A549 (cell line): ENCODE data around the gene PPAN. TPM values are rescaled to one million over a fixed set of nuclear protein-coding genes. Genes with fewer than 3 reads are reported as not detected.

Experiments used
- ATAC-seq, 2 experiments: fragments of 200-7000 bp in 1 of 2; fragments of >200 bp in 1 of 2; cut with Nextera tagmentation in 1 of 2; cut with Tn5 transposase in 1 of 2; 3 replicates each; pipeline versions ENCODE4 v1.8.0 to v1.9.1; 2018 to 2020; ENCODE audit warnings: mild to moderate bottlenecking in 1 of 2, moderate library complexity in 1 of 2
- CTCF ChIA-PET: fragments of 300-600 bp; sonication (Branson Sonifier 250); formaldehyde crosslinking; extraction: SDS; loops from one replicate; lab custom pipeline; 2021; ENCODE audit warnings: antibody characterized with exemption, inconsistent platforms; lab: Yijun Ruan, JAX
- POLR2A ChIA-PET: fragments of 350-600 bp; formaldehyde crosslinking; extraction: SDS; loops from one replicate; lab custom pipeline; 2021; ENCODE audit warnings: antibody characterized with exemption, inconsistent platforms; lab: Yijun Ruan, JAX
- DNase-seq, 2 experiments: peaks; one replicate each; pipeline versions ENCODE4 v3.0.0 to v3.0.0-alpha.2; 2011 to 2016; ENCODE audit warnings: low read depth in 1 of 2, low spot score in 1 of 2
- FAIRE-seq: peaks from 2 replicates; lab custom pipeline; 2011; peaks lifted over from hg19 to GRCh38; lab: Jason Lieb, UNC
- H3K27ac ChIP-seq, 2 experiments: fragments of >200 bp; sonication (Bioruptor Twin); formaldehyde crosslinking; 3 replicates each; pipeline ENCODE4 v1.5.1; 2016 to 2017
- H3K4me1 ChIP-seq: fragments of >200 bp; sonication (Bioruptor Twin); formaldehyde crosslinking; 3 replicates; pipeline ENCODE4 v1.6.1; 2016
- H3K4me2 ChIP-seq: fragments of >200 bp; sonication (Bioruptor Twin); formaldehyde crosslinking; 3 replicates; pipeline ENCODE4 v1.6.1; 2016
- H3K4me3 ChIP-seq: fragments of >200 bp; sonication (Bioruptor Twin); formaldehyde crosslinking; 3 replicates; pipeline ENCODE4 v1.5.1; 2016
- H3K9me3 ChIP-seq: fragments of >200 bp; sonication (Bioruptor Twin); formaldehyde crosslinking; 3 replicates; pipeline ENCODE4 v1.6.1; 2016
- CTCF ChIP-seq: fragments of >200 bp; sonication (Bioruptor Twin); formaldehyde crosslinking; IDR thresholded peaks from 3 replicates; pipeline ENCODE4 v1.5.1; 2016
- HES2 ChIP-seq: fragments of >200 bp; sonication (Bioruptor Twin); formaldehyde crosslinking; IDR thresholded peaks from 2 replicates; pipeline ENCODE4 v1.6.1; 2016
- HEYL ChIP-seq: fragments of 250-450 bp; sonication (Bioruptor Pico); IDR thresholded peaks from 2 replicates; pipeline ENCODE4 v1.8.0; 2021; ENCODE audit warnings: mild to moderate bottlenecking, moderate library complexity
- JUN ChIP-seq, 2 experiments: fragments of >200 bp; sonication (Bioruptor Twin); formaldehyde crosslinking; IDR thresholded peaks; 2 replicates in 1 of 2; 3 replicates in 1 of 2; pipeline ENCODE4 v1.6.1; 2016 to 2017
- KDM5A ChIP-seq: fragments of 200-600 bp; sonication (generic); IDR thresholded peaks from 2 replicates; pipeline ENCODE4 v1.6.1; 2016; ENCODE audit warnings: antibody characterized with exemption, mild to moderate bottlenecking
- MAX ChIP-seq: IDR thresholded peaks from 2 replicates; pipeline ENCODE4 v1.6.1; 2012
- NPAS2 ChIP-seq: fragments of 250-450 bp; sonication (Bioruptor Pico); IDR thresholded peaks from 2 replicates; pipeline ENCODE4 v1.8.0; 2022; ENCODE audit warnings: mild to moderate bottlenecking, moderate library complexity, borderline replicate concordance
- PBX3 ChIP-seq: IDR thresholded peaks from 2 replicates; pipeline ENCODE4 v1.6.1; 2012
- POLR2A ChIP-seq: IDR thresholded peaks from 2 replicates; pipeline ENCODE4 v1.6.1; 2012; ENCODE audit warnings: mild to moderate bottlenecking, low read length
- POLR2AphosphoS2 ChIP-seq: conservative IDR thresholded peaks from 2 replicates; pipeline ENCODE4 v1.6.1; 2012; ENCODE audit warnings: low read length, improper control_type of control experiment, inconsistent platforms
- whole genome bisulfite sequencing: methylation state at CpG from one replicate; pipeline ENCODE4 v1.1.6; 2017; ENCODE audit errors: missing lambda C conversion rate; 5-methylcytosine and 5-hydroxymethylcytosine counted together
- polyA plus RNA-seq, 4 experiments: library from polyadenylated mRNA; depleted of rRNA in 3 of 4; stranded (reverse); fragments of >200 nt; fragmentation: RNase III in 1 of 4; extraction: RNeasy Plus Mini Kit Qiagen cat#74134 plus additional on column Dnase treatment in 1 of 4; gene quantifications; 2 replicates in 3 of 4; 3 replicates in 1 of 4; pipeline ENCODE4 v1.2.3, GENCODE V29; 2011 to 2017

PPAN gene
- polyA plus RNA-seq, 2 of the 4 experiments (the other 2 are of a cell fraction): 26.6 to 65.0 TPM

- H3K4me2 ChIP-seq: no peak overlapping the region
- H3K4me1 ChIP-seq: peaks cover 24% of the 10 kb centered on the region; the same call in 2 of the 3 replicates
- ATAC-seq: peak; percentile 0 to 14; a peak in 3 of 6 replicates
- POLR2A ChIA-PET: interaction anchor here (1.5 kb wide), 2 partner anchors 137 to 183 kb away, joined by 4 to 5 read pairs; no protein-coding TSS in a partner anchor
- WGBS: 93% methylated on average over 14 of the region's 19 CpGs
- CTCF ChIA-PET: interaction anchor here (0.6 to 2.3 kb wide), 7 partner anchors 9 to 183 kb away, joined by 3 to 12 read pairs (median 3); no protein-coding TSS in a partner anchor
- TF ChIP-seq HES2 (no peak), POLR2AphosphoS2 (no peak), PBX3 (0 out of 2 replicates have a peak, but pooled peaks have one; percentile 4)
- peak overlapping the region in 1 of 2 experiments; percentile 34; a peak in 2 of 6 replicates for H3K27ac ChIP-seq
- H3K9me3 ChIP-seq: no peaks in the 10 kb centered on the region
- no peak for FAIRE-seq
- no peak for DNase-seq
- H3K4me3 ChIP-seq: no peak overlapping the region
These were observed 7.4 kb downstream of the PPAN start for GRCh38 chr19:10113592-10113963.

GRCh38 chr19:10113964-10114650 is 7.9 kb downstream of the PPAN start:
- POLR2A ChIA-PET: interaction anchor here (1.5 kb wide), 2 partner anchors 136 to 184 kb away, joined by 4 to 5 read pairs; no protein-coding TSS in a partner anchor
- DNase-seq: no peak
- FAIRE-seq: no peak
- Histone ChIP-seq H3K4me1 (peaks cover 26% of the 10 kb centered on the region; the same call in 2 of the 3 replicates), H3K27ac (no peak overlapping the region), H3K9me3 (no peaks in the 10 kb centered on the region), H3K4me3 (no peak overlapping the region), H3K4me2 (no peak overlapping the region)
- WGBS: 93% methylated on average over 37 of the region's 43 CpGs
- peak; percentile 7 to 34; a peak in 5 of 6 replicates for ATAC-seq
- CTCF ChIA-PET: interaction anchor here (0.5 to 2.7 kb wide), 7 partner anchors 12 to 530 kb away, joined by 3 to 12 read pairs (median 3); no protein-coding TSS in a partner anchor
- peak in 1 of 2 experiments; percentile 18; a peak in 2 of 5 replicates for TF ChIP-seq JUN (IDR thresholded peaks at IDR 0.05)
- 0 out of 2 replicates have a peak, but pooled peaks have one; percentile 3 for TF ChIP-seq MAX
- TF ChIP-seq HEYL: no peak
- TF ChIP-seq NPAS2 (CRISPR knock-in tag): no peak
- TF ChIP-seq POLR2A: no peak; the same call in 1 of the 2 replicates
- TF ChIP-seq CTCF: no peak
- TF ChIP-seq, all 56 proteins: peak for 2

GRCh38 chr19:10114651-10115391 is 8.7 kb downstream of the PPAN start:
- FAIRE-seq: no peak
- TF ChIP-seq KDM5A (no peak), POLR2AphosphoS2 (0 out of 2 replicates have a peak, but pooled peaks have one; percentile 23), PBX3 (0 out of 2 replicates have a peak, but pooled peaks have one; percentile 42)
- ATAC-seq: peak; percentile 3 to 10
- Histone ChIP-seq H3K4me1 (peaks cover 26% of the 10 kb centered on the region; the same call in 2 of the 3 replicates), H3K4me2 (no peak overlapping the region), H3K27ac (no peak overlapping the region), H3K9me3 (no peaks in the 10 kb centered on the region), H3K4me3 (no peak overlapping the region)
- 85% methylated on average over 5 of the region's 26 CpGs for WGBS
- ChIA-PET POLR2A (interaction anchor here (1.0 kb wide), 1 partner anchor 8 kb away, joined by 3 read pairs; no protein-coding TSS in a partner anchor), CTCF (interaction anchor here (0.8 to 2.7 kb wide), 5 partner anchors 135 to 274 kb away, joined by 3 to 12 read pairs (median 4); no protein-coding TSS in a partner anchor)
- DNase-seq: peak in 1 of 2 experiments; percentile 23
